ENCODE measurements around the gene AFG1L.
"Not testable (repeated sequence)": the region's sequence is repeated elsewhere in the genome, so short reads cannot be mapped to it uniquely, and the experiment has no call there.

Gene AFG1L

GRCh38 chr6:108291091-108291490 is 3.8 kb upstream of the AFG1L start:
- no peak for DNase-seq

GRCh38 chr6:108292561-108292960 is 2.3 kb upstream of the AFG1L start:
- not testable (repeated sequence) for DNase-seq

- no peak for DNase-seq
These were observed 1.1 kb upstream of the AFG1L start for GRCh38 chr6:108293527-108294296.

GRCh38 chr6:108294297-108294726 is 542 bp upstream of the AFG1L start:
- DNase-seq = no peak

GRCh38 chr6:108295676-108296075 is 822 bp downstream of the AFG1L start:
- no peak for DNase-seq

- no peak for DNase-seq
These were observed 7.5 kb downstream of the AFG1L start for GRCh38 chr6:108302386-108302785.

- DNase-seq = no peak
These were observed 9.8 kb downstream of the AFG1L start for GRCh38 chr6:108304646-108305045.

- not testable (repeated sequence) for DNase-seq
These were observed 13.8 kb downstream of the AFG1L start for GRCh38 chr6:108308641-108309040.

GRCh38 chr6:108309844-108310243 is 15.0 kb downstream of the AFG1L start:
- no peak for DNase-seq

GRCh38 chr6:108312605-108313004 is 17.8 kb downstream of the AFG1L start:
- no peak for DNase-seq

GRCh38 chr6:108321253-108321747 is 26.4 kb downstream of the AFG1L start:
- no peak for DNase-seq

- no peak for DNase-seq
These were observed 27.9 kb downstream of the AFG1L start for GRCh38 chr6:108322728-108323127.

- DNase-seq = no peak
These were observed 29.0 kb downstream of the AFG1L start for GRCh38 chr6:108323710-108324466.

GRCh38 chr6:108330221-108330785 is 35.4 kb downstream of the AFG1L start:
- DNase-seq = not testable (repeated sequence)

GRCh38 chr6:108330806-108331205 is 36.0 kb downstream of the AFG1L start:
- no peak for DNase-seq

GRCh38 chr6:108331982-108332381 is 37.1 kb downstream of the AFG1L start:
- DNase-seq = no peak

GRCh38 chr6:108336971-108337370 is 42.1 kb downstream of the AFG1L start:
- no peak for DNase-seq

GRCh38 chr6:108337721-108338120 is 42.9 kb downstream of the AFG1L start:
- no peak for DNase-seq

GRCh38 chr6:108341372-108341771 is 46.5 kb downstream of the AFG1L start:
- no peak for DNase-seq

- no peak for DNase-seq
These were observed 49.0 kb downstream of the AFG1L start for GRCh38 chr6:108343894-108344293.

- DNase-seq = no peak
These were observed 53.9 kb downstream of the AFG1L start for GRCh38 chr6:108348655-108349349.

GRCh38 chr6:108350528-108350927 is 55.7 kb downstream of the AFG1L start:
- no peak for DNase-seq

GRCh38 chr6:108353853-108354252 is 59.0 kb downstream of the AFG1L start:
- DNase-seq = no peak
